ENCODE data around the gene SOX6. TPM values are rescaled to one million over a fixed set of nuclear protein-coding genes. Genes with fewer than 3 reads are reported as not detected.

Gene SOX6
- total and polyA plus RNA-seq, 2 donors (not counting 3 experiments of a cell fraction or from before 2014, with no cell fraction given) = 0.14 to 3.7 TPM

- H3K27me3 ChIP-seq (ENCODE audit: control insufficient read depth in 2 of 2, insufficient read depth in 2 of 2, low read length in 2 of 2) = no peaks in the 10 kb centered on the region
- H3K4me1 ChIP-seq (ENCODE audit: control insufficient read depth, extremely low read depth, insufficient read depth, low read length) = no peaks in the 10 kb centered on the region
- H3K9me3 ChIP-seq (replicated peaks; ENCODE audit: control insufficient read depth, insufficient read depth, low read length) = no peaks in the 10 kb centered on the region
- no peaks in the 10 kb centered on the region for H3K79me2 ChIP-seq (ENCODE audit: control insufficient read depth, insufficient read depth, low read length)
- FAIRE-seq (no peak), DNase-seq (ENCODE audit: low read depth, low spot score) (no peak)
- no peak overlapping the region for H2AFZ ChIP-seq (ENCODE audit: low read depth, low read length)
- TF ChIP-seq JUN (IDR thresholded peaks at IDR 0.05; ENCODE audit: borderline replicate concordance, insufficient read depth, insufficient read length, low read depth) (no peak), CTCF (IDR thresholded peaks at IDR 0.05; ENCODE audit: extremely low read depth in 1 of 2, insufficient read depth in 1 of 2, low read depth in 1 of 2, low read length in 2 of 2) (no peak), MYC (IDR thresholded peaks at IDR 0.05; ENCODE audit: low read depth, low read length) (no peak), GATA2 (IDR thresholded peaks at IDR 0.05; ENCODE audit: insufficient read depth, insufficient read length, low read depth, low read length) (no peak), FOS (IDR thresholded peaks at IDR 0.05; ENCODE audit: borderline replicate concordance, insufficient read depth, low read length) (no peak), POLR2AphosphoS5 (IDR thresholded peaks at IDR 0.05; ENCODE audit: insufficient read depth, low read depth, low read length) (no peak), POLR2A (IDR thresholded peaks at IDR 0.05; ENCODE audit: low read depth, low read length) (no peak), EZH2 (IDR thresholded peaks at IDR 0.05; ENCODE audit: borderline replicate concordance, low read depth, low read length, severe bottlenecking) (no peak), MAX (IDR thresholded peaks at IDR 0.05; ENCODE audit: insufficient read depth, insufficient read length) (no peak)
- H3K36me3 ChIP-seq (ENCODE audit: control insufficient read depth in 2 of 2, extremely low read depth in 1 of 2, insufficient read depth in 2 of 2, low read length in 2 of 2) = no peaks in the 10 kb centered on the region
- no peaks in the 10 kb centered on the region for H4K20me1 ChIP-seq (replicated peaks; ENCODE audit: control insufficient read depth, extremely low read depth, insufficient read depth, low read length)
- ChIA-PET POLR2A (no interaction called here), CTCF (no interaction called here)
- no peaks in the 10 kb centered on the region for H3K9me1 ChIP-seq (replicated peaks; ENCODE audit: control insufficient read depth, extremely low read depth, insufficient read depth, low read length)
- dilution Hi-C loops (cut with MboI; ENCODE audit: extremely low pct_ligation_motif_present, low sequenced_read_pairs) = no loop called here
- H3K27ac ChIP-seq (ENCODE audit: insufficient read depth, low read depth, low read length) = no peak overlapping the region
- no peak overlapping the region for H3K4me2 ChIP-seq (ENCODE audit: insufficient read depth, low read length)
- intact Hi-C loops (cut with micrococcal nuclease) = loop anchor here (5.0 kb wide), 1 partner anchor 74 kb away; no protein-coding TSS in a partner anchor
- no peak overlapping the region for H3K4me3 ChIP-seq (replicated peaks in 1 of 3; ENCODE audit: insufficient read depth in 1 of 3, low read depth in 1 of 3, low read length in 3 of 3)
- no TSS peak for BruUV-seq (replicated peaks)
- no peak overlapping the region for H3K9ac ChIP-seq (replicated peaks; ENCODE audit: extremely low read depth, insufficient read depth, low read length)
These were observed 85.1 kb downstream of the SOX6 start for GRCh38 chr11:16271258-16271657.
